Measurements from ENCODE around the gene CXCR5. TPM values are rescaled to one million over a fixed set of nuclear protein-coding genes. Genes with fewer than 3 reads are reported as not detected.

The CXCR5 gene
- polyA plus RNA-seq, 3 donors = not detected

DNA sequence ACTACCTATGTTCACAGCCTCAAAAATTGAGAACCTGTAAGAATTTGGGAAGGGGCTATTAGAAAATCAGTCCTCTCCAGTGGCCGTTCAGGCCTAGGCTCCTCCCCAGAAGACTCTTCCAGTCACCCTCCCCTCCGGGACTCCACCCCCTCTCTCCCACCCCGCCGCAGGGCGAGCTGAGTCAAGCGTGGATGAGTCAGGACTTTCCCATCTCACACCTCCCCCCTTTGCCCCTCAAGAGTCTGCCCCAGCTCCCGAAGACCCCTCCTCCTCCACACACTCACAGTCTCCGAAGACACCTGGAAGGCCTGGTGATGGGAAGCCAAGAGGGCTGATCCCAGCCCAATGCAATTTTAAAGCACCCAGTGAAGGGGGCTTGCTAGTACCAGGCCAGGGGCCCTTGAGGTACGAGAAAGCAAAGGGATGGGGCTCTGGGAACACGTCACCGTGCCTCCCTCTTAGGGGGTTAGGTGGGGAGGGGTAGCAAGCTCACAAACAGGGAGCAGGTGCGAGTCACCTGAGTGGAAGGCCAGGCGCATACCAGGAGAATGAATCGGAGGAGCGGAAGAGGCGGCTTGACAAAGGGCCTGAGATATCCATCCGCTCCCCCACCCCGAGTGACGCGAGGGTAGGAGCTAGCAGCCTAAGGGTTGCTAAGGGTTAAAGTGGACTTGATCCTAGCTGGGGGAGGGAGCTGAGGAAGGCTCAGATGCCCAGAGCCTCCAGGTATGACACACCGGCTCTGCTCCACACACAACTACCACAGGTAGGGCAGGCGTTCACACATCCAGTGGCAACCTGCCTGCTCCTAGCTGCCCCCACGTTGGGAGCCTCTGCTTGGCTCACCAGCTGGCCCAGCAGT is 28.4 kb downstream of the CXCR5 start:
- no peak for DNase-seq (ENCODE audit: low read depth in 3 of 3, low spot score in 2 of 3)

- DNase-seq (ENCODE audit: low read depth in 3 of 3, low spot score in 2 of 3) = no peak
Observed at GRCh38 chr11:118912742-118913410, 29.2 kb downstream of the CXCR5 start.

- DNase-seq (ENCODE audit: low read depth in 3 of 3, low spot score in 2 of 3) = no peak
Observed at GRCh38 chr11:118913411-118914125, 29.9 kb downstream of the CXCR5 start.

GRCh38 chr11:118914178-118914918 is 30.7 kb downstream of the CXCR5 start:
- no peak for DNase-seq (ENCODE audit: low read depth in 3 of 3, low spot score in 2 of 3)

DNA sequence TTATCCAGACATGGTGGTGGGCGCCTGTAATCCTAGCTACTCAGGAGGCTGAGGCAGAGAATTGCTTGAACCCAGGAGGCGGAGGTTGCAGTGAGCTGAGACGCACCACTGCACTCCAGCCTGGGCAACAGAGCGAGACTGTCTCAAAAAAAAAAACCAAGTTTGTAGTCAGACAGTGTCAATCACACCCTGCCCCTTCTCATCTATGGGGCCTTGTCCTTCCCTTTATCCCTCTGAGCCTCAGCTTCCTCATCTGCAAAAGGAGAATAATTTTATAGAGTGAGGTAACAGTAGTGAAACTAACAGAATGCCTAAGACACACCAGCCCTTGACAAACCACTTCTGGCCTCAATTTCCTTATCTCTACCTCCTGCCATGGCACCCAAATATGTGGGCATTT is 31.3 kb downstream of the CXCR5 start:
- DNase-seq (ENCODE audit: low read depth in 3 of 3, low spot score in 2 of 3) = no peak

- DNase-seq (ENCODE audit: low read depth in 3 of 3, low spot score in 2 of 3) = no peak
Observed at GRCh38 chr11:118915396-118915795, 31.7 kb downstream of the CXCR5 start.

DNA sequence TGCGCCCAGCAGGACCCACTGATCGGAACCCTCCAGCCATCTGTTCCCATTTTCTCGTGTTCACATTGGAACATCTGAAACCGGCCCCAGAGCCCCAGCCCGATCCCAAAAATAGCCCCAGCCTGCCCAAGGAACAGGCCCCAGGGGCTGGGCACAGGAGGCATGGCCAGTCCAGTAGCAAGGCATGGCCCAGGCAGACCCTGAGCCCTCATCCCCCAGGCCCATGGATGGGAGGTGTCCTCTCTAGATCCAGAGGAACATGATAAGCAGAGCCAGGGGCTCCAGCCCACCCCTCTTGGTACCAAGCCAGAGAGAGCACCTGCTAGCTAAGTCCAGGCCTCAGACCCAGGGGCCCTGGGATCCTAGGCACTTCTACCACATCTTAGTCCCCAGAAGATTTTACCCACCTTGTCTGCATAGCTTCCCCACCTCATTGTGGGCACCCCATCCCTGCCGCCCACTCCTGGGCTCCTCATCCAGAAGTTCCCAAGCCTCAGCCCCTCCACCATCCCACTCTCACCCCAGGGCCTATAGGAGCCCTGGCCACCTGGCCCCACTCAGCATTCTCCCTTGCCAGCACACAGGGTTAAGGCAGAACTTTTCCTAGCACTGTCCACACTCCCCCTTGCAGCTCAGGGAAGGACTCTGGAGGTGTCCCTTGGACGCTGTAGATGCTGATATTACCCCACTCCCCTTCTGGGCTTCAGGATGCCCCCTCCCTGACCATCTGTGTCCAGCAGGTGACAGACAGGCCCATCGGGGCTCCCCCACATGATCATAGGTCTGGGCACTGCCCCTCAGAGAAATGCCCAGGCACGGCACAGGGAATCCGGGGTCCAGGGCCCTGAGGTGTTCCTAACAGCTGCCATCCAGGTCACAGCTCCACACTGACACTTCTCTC is 32.5 kb downstream of the CXCR5 start:
- DNase-seq (ENCODE audit: low read depth in 3 of 3, low spot score in 2 of 3) = no peak

DNA sequence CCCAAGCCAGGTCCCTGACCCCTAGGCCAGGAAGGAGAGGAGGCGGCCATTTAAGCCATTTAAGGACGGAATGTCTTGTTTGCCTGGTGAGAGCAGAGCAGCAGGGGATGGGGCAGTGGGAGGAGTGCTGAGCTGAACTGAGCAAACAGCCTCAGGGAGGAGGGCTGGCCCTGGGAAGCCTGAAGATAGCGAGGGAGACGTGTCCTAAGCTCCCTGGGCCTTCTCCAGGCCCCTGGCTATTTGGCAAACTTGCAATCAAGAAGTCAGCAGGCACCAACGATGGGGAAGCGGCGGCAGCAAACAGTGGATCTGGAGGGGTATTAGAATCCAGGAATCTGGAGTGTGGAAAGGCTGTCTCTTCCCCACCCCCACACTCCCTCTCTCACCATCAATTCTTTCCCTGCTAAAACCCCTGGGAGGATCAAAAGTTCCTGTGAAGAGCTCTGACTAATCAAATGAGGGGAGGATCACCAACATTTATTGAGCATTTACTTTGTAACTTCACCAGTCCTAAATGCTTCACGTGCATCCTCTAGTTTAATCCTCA is 33.2 kb downstream of the CXCR5 start:
- no peak for DNase-seq (ENCODE audit: low read depth in 3 of 3, low spot score in 2 of 3)

DNA sequence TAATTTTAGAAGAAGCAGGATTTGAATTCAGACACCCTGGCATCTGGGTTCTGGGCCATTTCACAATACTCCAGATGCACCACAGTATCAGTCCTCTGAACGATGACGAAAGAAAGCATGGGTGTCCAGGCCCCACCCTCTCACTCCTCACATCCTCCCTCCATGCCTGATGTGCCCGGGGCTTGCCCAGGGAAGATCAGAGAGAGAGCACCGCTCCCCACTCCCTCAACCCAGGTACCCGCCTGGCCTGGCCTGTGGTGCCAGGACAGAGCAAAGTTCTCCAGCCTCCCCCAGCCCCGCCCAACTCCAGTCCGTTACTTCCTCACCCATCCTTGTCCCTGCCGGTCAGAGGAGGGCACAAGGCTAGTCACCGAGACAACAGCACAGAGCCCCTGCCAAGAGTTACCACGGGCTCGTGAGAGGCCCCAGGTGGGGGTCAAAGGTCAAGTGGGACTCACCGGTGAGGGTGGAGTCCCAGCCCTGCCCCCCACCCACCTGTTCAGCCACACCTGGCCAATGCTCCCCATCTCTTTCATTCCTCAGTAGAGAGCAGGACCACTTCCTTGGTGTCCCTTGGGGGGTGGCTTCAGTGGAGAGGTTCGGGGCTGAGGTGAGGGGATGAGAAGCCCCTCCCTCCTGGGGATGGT is 33.9 kb downstream of the CXCR5 start:
- no peak for DNase-seq (ENCODE audit: low read depth in 3 of 3, low spot score in 2 of 3)

DNA sequence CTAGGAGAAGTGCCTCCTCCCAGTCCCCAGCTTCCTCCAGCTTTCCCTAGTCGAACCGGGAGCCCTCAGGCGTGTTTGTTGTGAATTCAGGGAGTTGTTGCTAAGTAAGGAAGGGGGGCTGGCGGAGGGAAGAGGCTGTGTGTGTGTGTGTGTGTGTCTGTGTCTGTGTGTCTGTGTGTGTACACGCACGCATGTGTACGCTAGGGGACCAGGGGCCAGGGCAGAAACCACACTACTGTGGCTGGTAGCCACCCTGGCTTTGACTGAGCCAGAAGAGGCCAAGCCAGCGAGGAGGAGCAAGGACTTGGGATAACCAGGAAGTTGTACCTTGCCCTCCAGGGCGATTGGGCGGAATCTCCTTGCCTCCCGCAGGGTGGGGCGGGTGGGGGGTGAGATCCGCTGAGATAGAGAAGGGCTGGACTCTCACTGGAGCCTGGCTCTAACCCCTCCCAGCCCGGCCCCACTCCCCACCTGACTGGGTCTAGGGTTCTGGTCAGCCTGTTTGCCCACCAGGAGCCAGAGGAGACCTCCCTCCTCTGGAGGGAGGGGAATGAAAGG is 34.5 kb downstream of the CXCR5 start:
- DNase-seq (ENCODE audit: low read depth in 3 of 3, low spot score in 2 of 3) = no peak

GRCh38 chr11:118918686-118919280 is 35.1 kb downstream of the CXCR5 start:
- DNase-seq (ENCODE audit: low read depth in 3 of 3, low spot score in 2 of 3) = no peak

DNA sequence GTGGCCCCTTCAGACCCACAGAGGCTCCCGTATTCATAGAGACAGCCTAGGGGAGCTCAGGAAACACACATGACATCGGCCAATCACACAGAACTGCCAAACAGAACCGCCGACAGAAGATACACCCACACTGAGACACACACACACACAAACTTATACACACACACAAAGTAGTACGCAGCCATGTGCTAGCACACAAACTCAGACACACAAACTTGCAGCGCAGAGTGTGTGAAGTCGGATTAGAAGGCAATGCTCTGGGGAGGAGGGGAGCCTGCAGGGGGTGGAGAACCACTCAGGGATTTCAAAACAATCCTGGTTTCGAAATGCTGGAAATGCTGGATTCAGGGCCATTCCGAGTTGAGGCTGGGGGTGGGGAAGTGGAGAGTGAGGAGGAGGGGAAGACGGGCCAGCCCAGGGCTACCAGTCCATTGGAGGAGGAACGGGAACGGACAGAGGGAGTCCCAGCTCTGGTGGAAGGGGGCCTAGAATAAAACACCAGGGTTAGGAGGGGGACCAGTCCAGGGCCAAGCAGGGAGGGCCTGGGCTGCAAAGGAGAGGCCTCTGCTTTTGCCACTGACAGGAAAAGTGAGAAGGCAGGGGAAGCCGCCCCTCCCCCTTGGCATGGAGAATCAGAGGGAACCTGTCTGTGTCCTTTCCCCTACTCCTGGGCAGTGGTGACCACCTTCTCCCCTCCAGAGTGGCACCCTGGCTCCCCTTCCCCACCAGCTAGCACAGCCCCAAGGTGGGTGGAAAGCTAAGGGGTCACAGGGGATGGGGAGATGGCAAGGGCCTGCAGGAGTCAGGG is 37.6 kb downstream of the CXCR5 start:
- no peak for DNase-seq (ENCODE audit: low read depth in 3 of 3, low spot score in 2 of 3)

GRCh38 chr11:118921929-118922744 is 38.4 kb downstream of the CXCR5 start:
- DNase-seq (ENCODE audit: low read depth in 3 of 3, low spot score in 2 of 3) = no peak

- DNase-seq (ENCODE audit: low read depth in 3 of 3, low spot score in 2 of 3) = no peak
Observed at GRCh38 chr11:118922745-118923627, 39.3 kb downstream of the CXCR5 start.

GRCh38 chr11:118923721-118924587 is 40.3 kb downstream of the CXCR5 start:
- no peak for DNase-seq (ENCODE audit: low read depth in 3 of 3, low spot score in 2 of 3)
